AG08396 (cell line): Measurements from ENCODE around the gene ECI2.
A peak's percentile ranks its signal among the peaks of the same experiment; 100 is the strongest.

Experiments used
- DNase-seq: peaks from one replicate; pipeline ENCODE4 v3.0.0; 2012; ENCODE audit warnings: low spot score, mixed read lengths

ECI2 gene

GRCh38 chr6:4134841-4135664, at the start of gene ECI2:
Gene ECI2, minus strand, starts transcription at chr6:4135575. Its CDS starts 15 bp downstream, at chr6:4135560.
- DNase-seq = peak; percentile 64

GRCh38 chr6:4180652-4181255, 45.4 kb upstream of the ECI2 start:
- DNase-seq = peak; percentile 53

DNA sequence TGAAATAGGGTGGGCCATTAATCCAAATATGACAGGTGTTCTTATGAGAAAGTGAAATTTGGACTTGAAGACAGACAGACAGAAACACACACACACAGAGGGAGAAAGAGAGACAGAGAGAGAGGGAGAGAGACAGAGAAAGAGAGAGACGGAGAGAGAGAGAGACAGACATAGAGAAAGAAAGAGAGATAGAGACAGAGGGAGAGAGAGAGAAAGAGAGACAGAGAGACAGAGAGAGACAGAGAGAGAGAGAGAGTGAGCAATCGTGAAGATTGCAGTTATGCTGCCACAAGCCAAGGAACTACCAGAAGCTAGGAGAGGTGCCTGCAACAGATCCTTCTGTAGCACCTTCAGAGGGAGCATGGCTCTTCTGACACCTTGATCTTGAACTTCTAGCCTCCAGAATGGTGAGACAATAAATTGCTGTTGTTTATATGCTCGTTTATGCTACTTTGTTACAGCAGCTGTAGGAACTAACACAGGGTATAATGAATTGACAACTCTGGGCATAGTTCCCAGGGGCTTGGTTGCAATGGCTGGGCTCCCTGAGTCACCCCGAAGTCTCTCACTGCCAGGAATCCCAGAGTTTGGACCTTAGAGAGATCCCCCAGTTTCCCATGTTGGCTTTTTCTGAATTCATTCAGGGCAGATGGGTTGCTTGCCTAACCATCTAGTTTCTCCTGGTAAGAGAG, 44.7 kb upstream of the ECI2 start:
- no peak for DNase-seq

GRCh38 chr6:4178737-4179333, 43.5 kb upstream of the ECI2 start:
- no peak for DNase-seq

GRCh38 chr6:4176907-4177306, 41.5 kb upstream of the ECI2 start:
- no peak for DNase-seq

GRCh38 chr6:4174042-4174441, 38.7 kb upstream of the ECI2 start:
- DNase-seq = no peak

DNA sequence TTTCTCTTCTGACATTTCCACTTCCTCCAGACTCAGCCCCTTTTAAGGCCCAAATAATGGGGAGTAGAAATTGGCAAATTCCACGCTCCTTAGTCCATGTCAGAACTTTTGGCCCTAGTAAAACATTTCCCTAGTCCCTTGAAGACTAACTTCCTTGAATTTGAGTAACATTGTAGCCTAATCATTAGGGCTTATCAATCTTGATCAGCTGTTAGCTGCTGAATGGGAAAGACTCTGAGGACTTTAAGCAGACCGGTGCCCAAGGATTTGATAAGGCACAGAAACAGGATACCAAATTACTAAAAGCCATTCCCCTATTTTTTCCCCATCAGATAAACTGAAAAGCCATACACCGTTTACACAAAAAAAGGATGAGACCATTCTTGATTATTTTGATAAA, 37.0 kb upstream of the ECI2 start:
- DNase-seq = no peak

- DNase-seq = no peak
These were observed 34.9 kb upstream of the ECI2 start for GRCh38 chr6:4170297-4170696.

- DNase-seq = no peak
These were observed 33.8 kb upstream of the ECI2 start for GRCh38 chr6:4169028-4169789.

DNA sequence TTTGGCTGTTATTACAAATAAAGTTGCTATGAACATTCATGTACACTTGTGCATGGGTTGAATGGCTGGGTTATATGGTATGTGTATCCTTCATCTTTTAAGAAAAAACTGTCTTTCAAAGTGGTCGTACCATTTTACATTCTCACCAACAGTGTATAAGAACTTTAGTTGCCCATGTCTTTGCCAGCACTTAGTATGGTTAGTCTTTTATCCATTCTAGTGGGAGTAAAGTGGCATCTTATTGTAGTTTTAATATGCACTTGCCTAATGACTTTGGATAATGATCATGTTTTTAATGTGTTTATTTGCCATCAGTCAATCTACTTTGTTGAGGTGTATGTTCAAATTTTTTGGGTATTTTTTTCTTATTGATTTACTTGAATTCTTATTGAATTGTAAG, 32.5 kb upstream of the ECI2 start:
- no peak for DNase-seq

GRCh38 chr6:4167123-4167522, 31.7 kb upstream of the ECI2 start:
- DNase-seq = no peak

DNA sequence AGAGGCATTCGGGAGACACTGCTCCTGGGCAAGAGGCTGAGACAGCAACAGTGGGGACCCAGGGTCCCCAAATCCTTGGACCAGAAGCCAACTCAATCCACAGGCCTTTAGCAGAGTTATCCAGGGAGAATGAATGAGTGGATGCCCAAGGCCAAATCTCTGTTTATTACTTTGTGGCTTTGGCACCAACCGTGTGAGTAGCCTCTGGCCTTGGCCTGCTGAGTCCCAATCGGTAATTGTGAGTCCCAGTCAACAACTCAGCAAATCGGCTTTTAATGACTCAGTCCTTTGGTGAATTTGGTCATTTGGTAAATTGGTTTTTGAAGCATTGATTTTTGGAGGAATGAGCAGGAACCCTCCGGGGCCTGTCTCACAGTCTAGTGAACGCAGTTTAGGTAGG, 29.1 kb upstream of the ECI2 start:
- no peak for DNase-seq

- no peak for DNase-seq
These were observed 28.7 kb upstream of the ECI2 start for GRCh38 chr6:4164117-4164442.

- no peak for DNase-seq
These were observed 28.2 kb upstream of the ECI2 start for GRCh38 chr6:4163408-4164116.

DNA sequence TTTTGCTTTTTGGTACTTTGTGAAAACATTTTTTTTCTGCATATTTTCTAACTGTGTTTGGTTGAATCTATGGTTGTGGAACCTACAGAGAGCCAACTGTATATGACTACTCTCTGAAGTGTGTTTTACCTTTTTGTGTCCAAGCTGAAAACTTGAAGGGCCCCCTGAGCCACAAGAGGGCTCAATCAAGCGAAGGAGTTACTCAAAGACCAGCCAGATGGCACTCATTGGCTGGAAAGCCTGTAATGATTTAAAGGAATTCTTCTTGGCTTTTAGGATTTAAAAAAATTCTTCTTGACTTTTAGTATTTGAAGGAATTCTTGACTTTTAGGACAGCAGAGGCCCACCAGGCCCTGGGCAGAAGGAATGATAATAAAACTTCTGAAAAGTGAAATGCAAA, 27.0 kb upstream of the ECI2 start:
- no peak for DNase-seq

GRCh38 chr6:4159491-4159890, 24.1 kb upstream of the ECI2 start:
- DNase-seq = no peak

DNA sequence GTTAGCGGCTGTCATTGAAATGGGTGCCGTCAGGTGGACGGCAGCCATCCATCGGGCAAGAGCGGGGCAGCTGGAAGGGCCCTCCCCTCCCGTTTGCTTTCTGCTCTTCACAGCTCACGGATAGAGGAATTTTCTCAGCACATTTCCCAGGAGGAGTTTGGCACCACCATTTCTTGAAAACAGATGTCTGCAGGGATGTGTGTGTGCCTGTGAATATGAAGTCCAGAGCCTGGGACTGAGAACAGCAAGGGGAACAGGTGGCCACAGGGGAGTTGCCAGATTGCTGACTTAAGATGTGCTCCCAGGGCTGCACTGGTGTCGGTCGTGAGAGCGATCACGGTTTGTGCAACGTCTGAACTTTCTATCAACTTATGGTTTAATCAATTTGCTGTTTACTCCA, 22.1 kb upstream of the ECI2 start:
- no peak for DNase-seq

DNA sequence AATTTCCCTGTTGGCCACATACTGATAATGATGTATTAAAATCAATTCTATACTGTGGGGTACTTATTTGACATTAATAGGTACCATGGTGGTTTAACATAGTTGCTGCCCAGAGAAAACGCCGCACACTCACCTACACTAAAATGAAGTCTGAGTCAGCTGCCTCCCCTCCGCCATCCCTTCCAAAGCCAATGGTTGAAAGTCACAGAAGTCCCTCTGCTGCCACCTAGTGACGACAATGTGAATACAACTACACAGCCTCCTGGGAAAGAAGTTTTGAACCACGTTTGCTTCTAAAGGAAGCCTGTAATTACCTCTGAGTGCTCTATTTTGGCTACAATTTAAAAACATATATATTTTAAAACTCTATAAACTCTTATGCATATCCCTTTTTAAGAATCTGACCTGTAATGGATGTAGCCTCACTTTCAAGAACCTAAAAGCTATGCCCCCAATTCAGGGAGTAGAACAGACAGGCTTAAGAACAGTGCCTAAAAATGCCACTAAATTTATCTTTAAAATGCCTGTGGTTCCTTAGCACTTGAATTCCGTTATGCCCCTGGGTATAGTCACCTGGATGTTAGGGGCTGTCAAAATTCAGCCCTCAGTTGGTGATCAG, 20.6 kb upstream of the ECI2 start:
- DNase-seq = peak; percentile 76

GRCh38 chr6:4153514-4153985, 18.2 kb upstream of the ECI2 start:
- no peak for DNase-seq

DNA sequence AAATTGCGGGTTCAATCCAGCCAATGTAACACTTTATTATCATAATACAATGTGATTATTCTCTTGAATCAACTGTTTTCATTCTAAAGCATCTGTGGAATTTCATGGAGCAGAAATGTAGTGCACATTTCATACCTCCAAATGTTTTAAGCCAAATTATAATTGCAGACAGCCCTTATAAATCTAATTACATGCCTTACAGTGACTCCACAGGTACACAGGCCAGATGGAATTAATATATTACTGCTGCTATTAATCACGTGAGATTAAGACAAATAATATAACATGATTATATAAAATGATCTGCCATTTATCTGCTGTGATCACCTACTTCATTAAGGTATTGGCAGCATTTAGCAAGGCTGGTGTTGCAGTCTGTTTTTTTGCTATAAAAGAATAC, 9.7 kb upstream of the ECI2 start:
- DNase-seq = no peak

GRCh38 chr6:4139272-4139671, 3.9 kb upstream of the ECI2 start:
- DNase-seq = no peak
